HTR-8/SVneo (cell line): Measurements from ENCODE around the gene ADAMTS17.

Source experiments
- DNase-seq: peaks from one replicate; pipeline ENCODE4 v3.0.0; 2011; ENCODE audit warnings: low spot score, mixed read lengths; ENCODE audit not compliant: insufficient read length
- FAIRE-seq: peaks from 2 replicates; lab custom pipeline; 2011; peaks lifted over from hg19 to GRCh38; lab: Jason Lieb, UNC

The ADAMTS17 gene

DNA sequence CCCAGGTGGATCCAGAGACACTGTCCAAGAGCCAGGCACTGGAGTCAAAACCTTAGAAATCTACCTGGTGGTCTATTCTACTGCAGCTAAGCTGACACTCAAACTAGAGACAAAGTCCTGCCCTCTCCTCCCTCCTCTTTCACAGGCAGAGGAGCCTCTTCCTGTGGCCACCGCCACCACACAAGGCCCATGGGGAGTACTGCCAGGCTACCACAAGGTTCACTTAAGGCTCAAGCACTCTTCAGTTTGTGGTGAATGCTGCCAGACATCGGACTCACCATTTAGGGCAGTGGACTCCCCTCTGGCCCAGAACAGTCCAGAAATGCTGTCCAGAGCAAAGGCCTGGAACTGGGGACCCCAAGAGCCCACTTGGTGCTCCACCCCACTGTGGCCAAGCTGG, 160.9 kb downstream of the ADAMTS17 start:
- DNase-seq (no peak), FAIRE-seq (no peak)

DNA sequence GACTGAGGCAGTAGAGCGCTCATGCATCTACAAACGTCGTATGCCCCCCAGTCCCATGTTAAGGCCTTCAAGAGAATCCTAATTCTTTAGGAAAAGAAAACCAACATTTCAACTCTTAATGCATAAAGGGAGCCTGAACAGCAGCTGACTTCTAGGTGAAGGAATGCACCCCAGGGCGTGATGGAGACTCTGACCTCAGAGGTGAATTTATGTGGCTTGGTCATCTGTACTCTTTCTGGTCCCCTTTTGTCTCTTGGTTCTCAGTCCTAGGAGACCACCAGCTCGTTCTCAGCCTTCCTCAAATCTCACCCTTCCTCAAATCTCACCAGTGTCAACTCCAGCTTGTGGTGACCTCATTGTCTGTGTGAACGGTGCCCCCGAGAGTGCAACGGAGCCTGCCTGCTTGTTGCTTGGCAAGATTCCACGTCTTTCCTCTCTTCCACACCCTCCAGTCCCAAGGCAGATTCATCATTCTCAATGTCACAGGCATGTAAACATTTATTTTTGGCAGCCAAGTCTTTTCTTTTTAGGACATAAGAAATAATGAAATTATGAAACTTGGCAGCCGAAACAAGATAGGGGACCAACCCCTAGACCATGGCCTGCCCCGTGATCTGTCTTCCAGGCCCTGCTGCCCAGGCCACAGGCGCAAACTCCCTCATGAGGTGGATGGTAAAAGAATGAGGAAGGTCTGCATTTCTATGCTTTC, 166.2 kb downstream of the ADAMTS17 start:
- FAIRE-seq: no peak
- no peak for DNase-seq

DNA sequence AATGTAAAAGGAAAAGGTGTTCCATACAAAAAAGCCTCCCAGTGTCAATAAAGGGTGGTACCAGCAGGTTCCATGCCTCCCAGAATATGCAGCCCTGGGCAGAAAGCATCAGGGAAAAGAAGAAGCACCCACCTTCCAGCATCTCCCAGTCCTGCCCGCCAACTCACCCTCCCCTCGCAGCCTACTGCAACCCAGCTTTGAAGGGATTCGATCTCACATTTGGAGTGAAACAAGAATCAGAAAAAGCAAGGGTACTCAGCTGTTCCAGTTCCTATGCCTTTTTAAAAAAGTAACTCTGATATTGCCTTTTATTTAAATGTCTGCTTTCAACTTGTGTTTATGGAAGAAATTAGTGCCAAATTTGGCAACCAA, 166.9 kb downstream of the ADAMTS17 start:
- FAIRE-seq (no peak), DNase-seq (no peak)

DNA sequence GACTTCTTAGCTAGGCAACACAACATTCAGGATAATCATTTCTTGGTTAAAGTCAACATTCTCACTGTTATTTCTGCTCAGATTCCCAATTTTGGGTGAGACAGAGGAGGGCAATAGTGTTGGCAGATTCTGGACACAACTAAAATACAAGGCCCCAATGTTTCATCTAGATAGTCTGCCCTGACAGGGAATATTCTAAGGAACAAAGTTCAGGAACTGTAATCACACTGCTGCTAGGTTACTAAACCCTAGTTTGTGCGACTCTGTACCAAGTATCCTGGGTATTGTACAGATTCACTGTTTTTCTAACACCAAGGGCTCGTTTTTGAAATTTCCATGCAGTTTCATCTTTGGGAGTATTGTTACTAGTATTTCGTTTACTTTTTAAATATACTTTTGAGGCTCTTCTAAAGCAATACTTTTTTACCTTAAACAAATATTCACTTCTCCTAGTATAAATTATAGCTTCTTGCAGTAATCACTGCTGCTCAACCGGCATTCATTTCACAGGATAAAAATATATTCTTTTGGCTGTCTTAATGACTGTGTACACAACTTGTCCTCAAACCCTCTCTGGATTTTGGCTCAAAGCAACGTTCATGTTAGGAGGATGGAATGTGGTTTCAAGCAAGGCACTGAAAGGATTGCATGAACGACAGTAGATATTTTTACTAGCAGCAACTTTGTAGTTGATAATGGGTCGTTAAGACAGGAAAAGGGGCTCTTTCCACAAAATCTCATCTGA, 167.4 kb downstream of the ADAMTS17 start:
- FAIRE-seq: no peak

DNA sequence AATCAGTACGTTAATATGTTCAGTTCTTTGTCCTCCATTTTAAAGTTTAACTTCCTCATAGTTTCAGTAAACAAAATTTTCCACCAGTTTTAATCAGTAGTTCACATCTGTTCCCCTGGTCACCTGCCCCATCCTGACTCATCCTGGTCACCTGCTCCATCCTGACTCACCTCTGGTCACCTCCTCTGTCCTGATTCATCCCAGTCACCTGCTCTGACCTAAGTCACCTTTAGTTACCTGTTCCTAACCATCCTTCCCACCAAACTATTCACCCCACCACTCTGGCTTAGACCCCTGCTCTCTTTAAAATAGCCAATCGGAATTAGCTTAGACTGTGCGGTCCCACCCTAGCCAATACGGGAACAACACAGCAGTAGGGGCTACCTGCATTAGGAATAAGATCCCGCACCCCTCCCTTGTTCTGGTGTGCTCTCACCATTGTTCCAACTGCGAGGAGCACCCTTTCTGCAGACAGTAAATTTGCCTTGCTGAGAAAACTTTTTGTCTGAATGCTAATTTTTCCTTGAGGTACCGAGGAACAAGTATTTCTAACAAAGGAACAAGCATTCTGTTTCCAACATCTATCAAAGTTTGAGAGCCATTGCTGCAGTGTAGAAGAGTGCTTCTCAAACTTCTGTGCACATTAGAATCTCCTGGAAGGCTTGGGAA, 169.3 kb downstream of the ADAMTS17 start:
- no peak for DNase-seq
- no peak for FAIRE-seq

More for the DNA sequence above, 167.4 kb downstream of the ADAMTS17 start:
- DNase-seq: no peak

DNA sequence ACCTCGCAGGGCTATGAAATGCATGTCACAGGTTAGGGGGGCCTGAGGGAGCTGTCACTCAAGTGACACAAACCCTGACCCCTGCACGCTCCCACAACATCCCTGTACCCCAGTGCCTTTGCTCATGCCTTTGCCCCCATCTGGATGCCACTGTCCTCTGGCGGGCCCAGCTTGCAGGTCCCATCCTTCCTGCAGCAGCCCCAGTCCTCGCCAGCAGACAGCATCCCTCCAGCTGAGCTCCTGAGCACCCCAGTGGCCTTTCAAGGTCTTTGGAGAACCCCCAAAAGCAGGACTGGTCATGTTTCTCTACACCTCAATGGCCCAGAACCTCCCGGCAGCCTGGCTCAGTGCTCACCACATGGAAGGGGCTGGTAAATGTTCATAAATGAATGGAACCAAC, 170.4 kb downstream of the ADAMTS17 start:
- FAIRE-seq (no peak), DNase-seq (no peak)

DNA sequence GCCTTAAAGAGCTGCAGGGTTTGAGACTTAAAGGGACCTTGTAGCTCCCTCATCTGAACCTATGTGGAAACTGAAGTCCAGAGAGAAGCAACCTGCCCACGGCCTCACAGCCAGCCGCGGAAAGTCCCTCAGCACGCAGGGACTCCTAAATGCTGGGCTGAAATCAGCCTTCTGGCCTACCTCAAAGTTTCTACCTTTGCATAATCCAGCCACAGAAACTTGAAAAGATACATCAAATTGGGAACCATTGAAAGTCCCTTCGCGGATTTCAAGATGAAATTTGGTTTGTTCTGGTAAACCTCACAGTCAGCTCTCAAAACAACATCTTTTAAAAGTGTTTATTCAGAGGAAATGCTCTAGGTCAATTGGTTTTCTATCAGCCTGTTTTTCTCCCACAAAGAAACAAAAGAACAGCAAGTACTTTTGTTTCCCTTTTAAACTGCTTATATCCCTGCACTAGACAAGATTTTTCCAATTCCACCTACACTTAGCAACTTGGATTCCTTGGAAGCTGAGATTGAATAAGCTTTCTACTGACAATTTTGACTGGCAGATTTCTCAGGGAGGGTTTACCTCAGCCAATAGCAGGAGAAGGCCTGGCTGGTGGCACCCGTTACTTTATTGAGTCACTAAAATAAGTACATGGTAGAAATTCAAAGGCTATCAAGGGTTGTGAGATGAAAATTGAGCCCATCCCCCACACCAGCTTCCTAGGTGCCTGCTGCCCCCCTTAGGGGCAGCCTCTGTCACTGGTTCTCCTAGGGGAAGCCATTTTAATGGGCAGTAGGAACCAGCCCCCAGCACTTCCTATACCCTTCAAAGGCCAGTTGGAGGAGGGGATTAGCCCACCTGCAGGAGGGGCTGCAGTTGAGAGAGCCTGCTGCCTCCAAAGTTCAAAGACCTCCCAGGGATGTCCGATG, 171.2 kb downstream of the ADAMTS17 start:
- FAIRE-seq (no peak), DNase-seq (no peak)

DNA sequence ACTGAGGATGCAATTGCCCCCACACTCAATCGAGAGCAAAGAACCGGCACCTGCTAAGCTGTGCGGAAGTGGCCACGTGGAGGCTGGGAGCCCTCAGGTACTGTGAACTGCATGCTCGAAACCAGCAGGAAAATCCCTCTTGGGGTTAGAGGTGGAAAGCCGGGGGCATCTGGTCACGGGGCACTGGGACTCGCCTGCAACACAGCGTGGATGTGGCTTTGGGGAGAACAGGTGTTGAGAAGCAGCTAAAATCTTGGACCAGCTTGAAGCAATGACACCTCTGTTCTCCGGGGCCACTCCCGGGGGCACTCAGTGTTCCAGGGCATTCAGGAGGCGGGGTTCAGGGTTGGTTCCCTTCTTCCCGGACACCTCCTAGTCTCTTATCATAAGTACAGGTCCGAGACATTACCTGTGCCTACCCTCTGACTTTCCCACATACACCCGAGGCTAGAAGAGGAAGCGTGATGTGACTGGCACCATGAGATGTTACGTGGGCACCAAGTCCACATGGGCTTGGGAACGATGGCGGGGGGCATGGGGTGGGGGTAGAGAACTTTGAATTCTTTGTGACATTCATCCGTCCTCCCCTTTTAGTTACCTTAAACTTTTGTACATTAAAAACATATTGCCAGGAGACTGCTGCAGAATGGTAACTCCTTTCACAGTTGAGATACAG, 172.0 kb downstream of the ADAMTS17 start:
- no peak for DNase-seq
- FAIRE-seq: no peak

DNA sequence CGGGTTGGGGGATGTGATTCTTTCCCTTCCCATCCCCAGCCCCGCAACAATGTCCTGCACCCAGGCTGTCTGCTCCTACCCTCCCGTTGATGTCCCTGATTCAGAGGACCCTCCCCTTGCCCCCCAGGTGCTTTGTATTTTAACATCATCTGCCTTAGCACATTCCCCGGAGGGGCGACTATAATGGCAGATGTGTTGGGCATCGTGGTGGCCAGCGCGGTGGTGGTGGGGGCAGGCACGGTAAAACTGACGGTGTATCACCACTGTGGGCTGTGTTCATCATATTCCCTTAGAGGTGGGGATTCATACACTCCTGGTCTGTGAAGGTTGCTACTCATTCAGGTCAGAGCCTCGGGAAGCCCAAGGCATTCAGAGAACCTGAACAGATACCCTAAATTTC, 173.0 kb downstream of the ADAMTS17 start:
- FAIRE-seq: no peak
- DNase-seq: no peak

DNA sequence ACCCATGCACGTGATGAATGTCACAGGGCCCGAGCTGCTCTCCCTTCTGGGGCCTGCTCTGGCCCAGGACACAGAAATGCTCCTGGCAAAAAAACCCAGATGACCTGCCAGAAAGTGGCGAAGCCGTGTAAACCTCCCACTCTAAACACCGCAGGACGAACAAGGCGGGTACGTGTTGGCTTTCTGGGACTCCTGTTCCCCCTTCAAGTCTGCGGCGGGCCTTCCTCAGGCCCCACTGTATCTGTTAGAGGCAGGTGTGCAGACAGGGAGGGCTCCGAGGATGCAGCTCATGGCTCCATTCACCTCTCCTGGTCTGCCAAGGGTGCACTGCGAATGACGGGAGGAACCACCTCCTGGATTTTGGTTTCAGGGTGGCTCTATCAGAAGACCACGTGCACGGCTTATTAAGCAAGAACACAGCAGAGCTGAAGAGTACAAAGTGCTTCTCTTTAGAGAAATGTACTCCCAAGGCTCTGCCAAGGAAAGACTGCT, 173.8 kb downstream of the ADAMTS17 start:
- FAIRE-seq (no peak), DNase-seq (no peak)

DNA sequence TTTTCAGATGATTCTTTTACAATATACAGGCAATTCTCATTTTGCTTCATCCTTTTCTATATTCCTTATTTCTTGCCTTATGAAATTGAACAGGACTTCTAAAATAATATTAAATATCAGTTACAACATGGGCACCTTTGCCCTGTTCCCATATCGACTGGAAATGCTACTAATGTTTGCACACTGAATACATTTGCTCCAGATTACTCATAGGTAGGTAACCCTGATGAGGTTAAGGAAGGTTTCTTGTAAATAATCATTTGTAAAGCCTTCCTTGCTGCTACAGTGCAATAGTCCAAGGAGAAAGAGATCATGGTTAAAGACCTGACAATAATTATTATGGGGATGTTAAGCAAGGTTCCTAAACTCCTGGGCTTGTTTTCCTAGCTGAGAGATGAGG, 175.5 kb downstream of the ADAMTS17 start:
- FAIRE-seq (no peak), DNase-seq (no peak)

DNA sequence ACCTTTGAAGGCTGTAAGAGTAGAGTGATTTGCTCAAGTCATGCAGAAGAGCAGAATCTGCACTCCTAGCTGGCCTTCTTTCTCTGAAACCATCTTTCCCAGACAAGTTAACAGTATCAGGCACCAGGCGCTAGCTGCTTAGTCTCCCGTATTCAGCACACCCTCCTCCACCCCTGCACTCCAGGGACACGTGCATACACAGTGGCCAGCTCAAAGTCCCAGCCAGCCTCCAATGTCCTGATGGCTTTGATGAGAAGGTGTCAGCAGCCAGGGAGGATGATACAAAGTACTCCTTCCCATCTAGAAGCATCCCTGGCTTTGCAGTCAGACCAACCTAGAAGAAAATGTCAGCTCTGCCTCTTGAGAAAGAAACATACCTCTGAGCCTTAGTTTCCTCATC, 177.8 kb downstream of the ADAMTS17 start:
- no peak for DNase-seq
- no peak for FAIRE-seq

DNA sequence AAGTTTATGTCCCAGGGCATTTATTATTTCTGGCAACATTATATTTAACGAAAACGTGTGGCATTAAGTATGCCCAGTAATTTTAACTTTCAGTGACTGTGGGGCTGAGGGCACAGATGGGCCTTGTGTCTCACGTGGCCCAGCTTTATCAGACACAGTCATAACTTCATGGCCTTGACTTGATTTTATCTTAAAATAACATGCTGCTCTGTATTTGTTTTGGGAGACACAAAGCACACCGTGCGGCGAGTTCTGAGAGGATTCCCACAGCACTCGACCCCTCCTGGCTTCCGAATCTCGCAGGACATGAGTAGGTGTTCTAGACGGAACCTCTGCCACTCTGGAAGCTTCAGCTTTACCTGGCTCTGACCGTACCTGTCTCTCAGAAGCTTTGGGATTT, 180.8 kb downstream of the ADAMTS17 start:
- DNase-seq (no peak), FAIRE-seq (no peak)

DNA sequence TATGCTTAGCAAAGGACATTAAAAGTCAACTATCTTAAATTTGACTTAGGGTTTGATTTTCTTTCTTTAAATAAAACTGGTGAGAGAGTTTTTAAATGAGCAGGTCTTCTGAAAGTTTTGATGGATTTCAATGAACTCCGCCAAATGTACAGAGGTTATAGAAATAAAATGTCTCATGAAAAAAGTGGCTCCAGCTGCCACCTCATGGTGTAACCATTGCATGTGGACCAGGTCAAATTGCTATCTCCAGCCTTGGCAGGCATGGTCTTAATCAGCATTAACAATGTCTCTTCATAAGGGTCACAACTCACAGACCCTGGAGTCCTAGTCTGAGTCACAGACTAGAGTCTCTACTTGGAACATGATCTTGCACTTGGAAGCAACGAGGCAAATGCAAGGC, 182.3 kb downstream of the ADAMTS17 start:
- DNase-seq: no peak
- no peak for FAIRE-seq

DNA sequence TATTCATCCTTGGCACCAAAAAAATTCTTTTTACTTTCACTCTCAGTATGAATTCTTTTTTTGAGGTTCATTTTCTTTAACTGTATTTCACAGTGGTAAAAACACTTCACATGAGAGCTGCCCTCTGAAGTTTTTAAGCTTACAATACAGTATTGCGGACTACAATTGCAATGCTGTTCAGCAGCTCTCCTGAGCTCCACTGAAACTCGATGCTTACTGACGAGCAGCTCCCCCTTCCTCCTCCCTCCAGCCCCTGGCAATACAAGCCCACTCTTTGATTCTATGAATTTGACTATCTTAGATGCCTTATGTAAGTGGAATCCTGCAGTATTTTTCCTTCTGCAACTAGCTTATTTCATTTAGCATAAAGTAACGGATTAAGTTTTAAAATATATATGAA, 183.4 kb downstream of the ADAMTS17 start:
- no peak for FAIRE-seq

DNA sequence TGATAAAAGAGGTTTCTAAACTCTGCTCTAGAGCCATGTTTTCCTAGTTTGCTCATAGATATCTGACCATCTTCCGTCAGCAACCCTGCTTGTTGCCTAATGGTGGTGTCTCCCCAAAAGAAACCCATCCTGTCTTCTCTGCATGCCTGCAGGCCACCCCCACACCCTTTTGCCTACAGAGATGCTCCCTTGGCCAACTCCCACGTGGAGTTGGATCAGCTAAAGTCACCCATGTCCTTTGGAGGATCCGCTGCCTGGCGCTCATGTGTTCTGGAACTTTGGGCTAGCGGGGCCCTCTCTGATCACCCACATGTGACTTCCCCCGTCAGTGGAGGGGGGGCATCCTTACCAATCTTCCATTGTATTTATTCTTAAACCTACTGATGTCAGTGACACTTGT, 185.6 kb downstream of the ADAMTS17 start:
- no peak for FAIRE-seq
- DNase-seq: no peak

More for the DNA sequence above, 183.4 kb downstream of the ADAMTS17 start:
- no peak for DNase-seq

DNA sequence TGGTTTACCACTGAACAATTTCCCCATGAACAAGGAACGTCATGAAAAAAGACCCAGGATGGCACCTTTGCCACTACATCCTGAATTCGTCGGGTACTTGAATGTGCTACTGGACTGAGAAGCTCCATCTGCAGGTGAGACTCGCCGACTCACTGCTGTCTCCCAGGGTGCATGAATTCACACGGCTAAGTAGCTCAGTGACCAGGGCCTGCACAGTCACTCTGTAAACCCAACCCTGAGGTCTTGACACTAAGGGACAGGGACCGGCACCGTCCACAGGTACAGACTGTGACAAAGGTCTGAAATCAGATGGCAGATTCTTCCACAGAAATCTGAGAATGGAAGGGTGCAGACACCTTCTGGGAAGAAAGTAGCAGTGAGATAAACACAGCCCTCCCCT, 187.4 kb downstream of the ADAMTS17 start:
- DNase-seq: no peak
- FAIRE-seq: no peak

DNA sequence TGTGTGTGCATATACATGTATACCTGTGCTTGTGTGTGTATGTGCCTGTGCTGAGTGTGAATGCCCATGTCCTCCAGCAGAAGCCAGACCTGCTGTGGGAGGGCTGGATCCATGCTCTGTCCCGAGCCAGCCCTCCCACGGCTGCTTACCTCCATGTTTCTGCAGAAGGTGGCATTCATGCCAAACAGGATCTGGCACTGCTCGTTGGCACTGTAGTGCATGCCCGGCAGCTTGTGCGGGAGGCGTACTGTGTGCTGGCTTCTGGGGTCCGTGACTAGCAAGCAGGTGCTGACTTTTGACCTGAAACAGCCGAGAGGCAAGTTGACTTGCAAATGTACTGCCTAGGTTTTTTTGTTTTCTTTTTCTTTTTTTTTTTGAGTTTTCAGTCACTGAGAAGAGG, 189.3 kb downstream of the ADAMTS17 start:
- DNase-seq: no peak
- FAIRE-seq: no peak

DNA sequence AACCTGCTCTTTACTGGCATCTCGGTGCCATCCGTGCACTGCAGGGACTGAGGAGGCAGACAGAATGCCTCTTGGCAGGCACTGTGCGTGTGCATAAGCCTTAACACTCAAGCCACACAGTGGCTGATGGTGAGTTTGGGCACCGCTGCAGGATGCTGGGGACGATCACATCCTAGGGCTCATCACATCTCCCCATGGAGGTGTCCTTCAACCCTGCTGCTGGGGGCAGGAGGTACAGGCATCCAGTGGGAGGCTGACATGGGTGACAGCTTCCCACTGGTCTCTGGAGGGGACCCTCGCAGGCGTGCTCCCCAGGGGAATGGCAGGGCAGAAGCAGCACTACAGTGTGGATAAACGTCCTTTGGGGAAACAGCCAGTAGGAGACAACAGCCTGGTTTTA, 190.9 kb downstream of the ADAMTS17 start:
- FAIRE-seq (no peak), DNase-seq (no peak)

DNA sequence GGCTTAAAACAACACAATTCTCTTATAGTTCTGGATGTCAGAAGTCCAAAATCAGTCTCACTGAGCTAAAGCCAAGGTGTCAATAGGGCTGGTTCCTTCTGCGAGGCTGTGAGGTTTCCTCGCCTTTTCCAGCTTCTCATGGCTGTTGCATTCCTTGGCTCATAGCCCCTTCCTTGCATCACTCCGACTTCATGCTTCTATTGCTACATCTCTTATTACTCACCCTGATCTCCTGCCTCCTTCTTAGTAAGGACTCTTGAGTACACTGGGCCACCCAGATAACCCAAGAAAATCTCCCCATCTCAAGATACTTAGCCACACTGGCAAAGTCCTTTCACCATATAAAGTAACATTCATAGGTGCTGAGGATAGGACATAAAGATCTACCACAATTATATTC, 193.9 kb downstream of the ADAMTS17 start:
- no peak for FAIRE-seq
- no peak for DNase-seq
